GM23248 (cell line): ENCODE results near the gene ATP8A2. TPM values are rescaled to one million over a fixed set of nuclear protein-coding genes. Genes with fewer than 3 reads are reported as not detected.

Source experiments
- DNase-seq: peaks from one replicate; pipeline ENCODE4 v3.0.0-alpha.2; 2015
- H2AFZ ChIP-seq: fragments of 200-600 bp; sonication (generic); 2 replicates; pipeline ENCODE4 v1.6.1; 2016; ENCODE audit warnings: antibody characterized with exemption
- H3F3A ChIP-seq: fragments of 200-600 bp; sonication (generic); 2 replicates; pipeline ENCODE4 v1.6.1; 2016; ENCODE audit warnings: mild to moderate bottlenecking, antibody characterized with exemption, mixed run types; ENCODE audit not compliant: insufficient read depth
- H3K27ac ChIP-seq: fragments of 200-600 bp; sonication (generic); 2 replicates; pipeline ENCODE4 v1.5.1; 2016; ENCODE audit warnings: mild to moderate bottlenecking
- H3K27me3 ChIP-seq: fragments of 200-600 bp; sonication (generic); replicated peaks from 2 replicates; pipeline ENCODE4 v1.6.1; 2016; ENCODE audit warnings: mild to moderate bottlenecking; ENCODE audit not compliant: insufficient read depth
- H3K36me3 ChIP-seq: fragments of 200-600 bp; sonication (generic); 2 replicates; pipeline ENCODE4 v1.6.1; 2016; ENCODE audit warnings: low read depth, mild to moderate bottlenecking
- H3K4me1 ChIP-seq: fragments of 200-600 bp; sonication (generic); 2 replicates; pipeline ENCODE4 v1.6.1; 2016; ENCODE audit warnings: mild to moderate bottlenecking; ENCODE audit not compliant: insufficient read depth
- H3K4me2 ChIP-seq: fragments of 200-600 bp; sonication (generic); one replicate; pipeline ENCODE4 v1.6.1; 2016; ENCODE audit warnings: mild to moderate bottlenecking; ENCODE audit not compliant: unreplicated experiment
- H3K4me3 ChIP-seq: fragments of 200-600 bp; sonication (generic); 2 replicates; pipeline ENCODE4 v1.5.1; 2016; ENCODE audit warnings: mild to moderate bottlenecking
- H3K79me2 ChIP-seq: fragments of 200-600 bp; sonication (generic); 2 replicates; pipeline ENCODE4 v1.6.1; 2016; ENCODE audit warnings: mild to moderate bottlenecking; ENCODE audit not compliant: insufficient read depth
- H3K9ac ChIP-seq: fragments of 200-600 bp; sonication (generic); 2 replicates; pipeline ENCODE4 v1.6.1; 2016; ENCODE audit warnings: mild to moderate bottlenecking
- H3K9me2 ChIP-seq: fragments of 200-600 bp; sonication (generic); 2 replicates; pipeline ENCODE4 v1.6.1; 2016; ENCODE audit warnings: mixed run types, mild to moderate bottlenecking, moderate library complexity; ENCODE audit not compliant: insufficient read depth
- H3K9me3 ChIP-seq: fragments of 200-600 bp; sonication (generic); one replicate; pipeline ENCODE4 v1.6.1; 2017; ENCODE audit warnings: low read depth
- H4K20me1 ChIP-seq: fragments of 200-600 bp; sonication (generic); 2 replicates; pipeline ENCODE4 v1.6.0; 2016; ENCODE audit not compliant: insufficient read depth
- EZH2 ChIP-seq: fragments of 200-600 bp; sonication (generic); IDR thresholded peaks from 2 replicates; pipeline ENCODE4 v1.6.1; 2018; ENCODE audit warnings: antibody characterized with exemption, mild to moderate bottlenecking; ENCODE audit not compliant: insufficient read depth, poor library complexity, severe bottlenecking
- EZH2phosphoT487 ChIP-seq: fragments of 200-600 bp; sonication (generic); IDR thresholded peaks from 2 replicates; pipeline ENCODE4 v1.6.1; 2018; ENCODE audit warnings: antibody characterized with exemption, moderate library complexity, mild to moderate bottlenecking, low read depth; ENCODE audit not compliant: insufficient read depth
- WGBS, 2 experiments: methylation state at CpG; one replicate each; pipeline ENCODE4 v1.1.6; 2015 to 2017; ENCODE audit warnings: low lambda C conversion rate in 2 of 2, low coverage in 1 of 2; ENCODE audit errors: missing lambda C conversion rate in 2 of 2; 5-methylcytosine and 5-hydroxymethylcytosine counted together
- in situ Hi-C: fragments of 300-500 bp; cut with MboI; formaldehyde crosslinking; loops from 2 replicates; pipeline ENCODE4 v1.15.0; 2020
- polyA plus RNA-seq: library from polyadenylated mRNA; unstranded; fragments of >200 nt; fragmentation: Nextera tagmentation; extraction: Ambion mirVana; gene quantifications from 2 replicates; pipeline ENCODE4 v1.2.1, GENCODE V29; 2016
- total RNA-seq: library from RNA; depleted of rRNA; stranded (reverse); fragments of >200 nt; shearing (Covaris generic); gene quantifications from 2 replicates; pipeline ENCODE4 v1.2.3, GENCODE V29; 2014

Gene ATP8A2
- total and polyA plus RNA-seq, 2 experiments from 2014 or later, result under 0.01 to 0.05 TPM

- Histone ChIP-seq H3K4me3 (no peak overlapping the region), H3F3A (no peaks in the 10 kb centered on the region), H3K27me3 (peaks cover 21% of the 10 kb centered on the region), H3K9me3 (no peaks in the 10 kb centered on the region), H3K4me1 (no peaks in the 10 kb centered on the region), H2AFZ (no peak overlapping the region), H3K36me3 (no peaks in the 10 kb centered on the region), H3K4me2 (no peak overlapping the region), H3K9ac (no peak overlapping the region), H3K9me2 (no peaks in the 10 kb centered on the region), H3K79me2 (no peaks in the 10 kb centered on the region), H4K20me1 (no peaks in the 10 kb centered on the region), H3K27ac (no peak overlapping the region)
- 31 to 50% methylated on average over 2 of the region's 2 CpGs for WGBS, 2 experiments
- TF ChIP-seq EZH2phosphoT487 (no peak), EZH2 (no peak)
- in situ Hi-C loops, result no loop called here
- no peak for DNase-seq
These were observed 493.6 kb downstream of the ATP8A2 start for GRCh38 chr13:25865391-25865790.

- TF ChIP-seq EZH2phosphoT487, result no peak
- TF ChIP-seq EZH2, result no peak
- in situ Hi-C loops, result no loop called here
- Histone ChIP-seq H3K9me3 (no peaks in the 10 kb centered on the region), H4K20me1 (no peaks in the 10 kb centered on the region), H3K4me3 (no peak overlapping the region), H2AFZ (no peak overlapping the region), H3F3A (no peaks in the 10 kb centered on the region), H3K27me3 (peaks cover 21% of the 10 kb centered on the region), H3K27ac (no peak overlapping the region), H3K36me3 (no peaks in the 10 kb centered on the region), H3K4me2 (no peak overlapping the region), H3K9me2 (no peaks in the 10 kb centered on the region), H3K79me2 (no peaks in the 10 kb centered on the region), H3K4me1 (no peaks in the 10 kb centered on the region), H3K9ac (no peak overlapping the region)
- no peak for DNase-seq
These were observed 495.3 kb downstream of the ATP8A2 start for GRCh38 chr13:25867038-25867437.

- Histone ChIP-seq H2AFZ (no peak overlapping the region), H3K27me3 (peaks cover 21% of the 10 kb centered on the region), H3F3A (no peaks in the 10 kb centered on the region), H3K36me3 (no peaks in the 10 kb centered on the region), H3K79me2 (no peaks in the 10 kb centered on the region), H3K9me2 (no peaks in the 10 kb centered on the region), H3K4me1 (no peaks in the 10 kb centered on the region), H3K9ac (no peak overlapping the region), H3K27ac (no peak overlapping the region), H3K4me3 (no peak overlapping the region), H3K9me3 (no peaks in the 10 kb centered on the region), H3K4me2 (no peak overlapping the region), H4K20me1 (no peaks in the 10 kb centered on the region)
- WGBS, 2 experiments, result 42 to 45% methylated on average over 5 of the region's 5 CpGs
- no peak for DNase-seq
- TF ChIP-seq EZH2phosphoT487, result no peak
- in situ Hi-C loops, result no loop called here
These were observed 496.7 kb downstream of the ATP8A2 start for GRCh38 chr13:25868490-25868889.

GRCh38 chr13:25869941-25870340, 498.2 kb downstream of the ATP8A2 start:
- Histone ChIP-seq H3K79me2 (no peaks in the 10 kb centered on the region), H3F3A (no peaks in the 10 kb centered on the region), H3K27me3 (peaks cover 10% of the 10 kb centered on the region), H3K4me3 (no peak overlapping the region), H3K9me2 (no peaks in the 10 kb centered on the region), H3K9ac (no peak overlapping the region), H4K20me1 (no peaks in the 10 kb centered on the region), H3K27ac (no peak overlapping the region), H3K36me3 (no peaks in the 10 kb centered on the region), H2AFZ (no peak overlapping the region), H3K9me3 (no peaks in the 10 kb centered on the region), H3K4me1 (no peaks in the 10 kb centered on the region), H3K4me2 (no peak overlapping the region)
- TF ChIP-seq EZH2 (no peak), EZH2phosphoT487 (no peak)
- WGBS, 2 experiments, result 14 to 17% methylated on average over 12 of the region's 12 CpGs
- no peak for DNase-seq
- in situ Hi-C loops, result no loop called here

- DNase-seq, result no peak
- Histone ChIP-seq H3K9ac (no peak overlapping the region), H3K9me3 (no peaks in the 10 kb centered on the region), H3K27ac (no peak overlapping the region), H3K4me1 (no peaks in the 10 kb centered on the region), H3K27me3 (peaks cover 2% of the 10 kb centered on the region; the same call in 1 of the 2 replicates), H3K79me2 (no peaks in the 10 kb centered on the region), H3F3A (no peaks in the 10 kb centered on the region), H3K4me2 (no peak overlapping the region), H2AFZ (no peak overlapping the region), H3K36me3 (no peaks in the 10 kb centered on the region), H3K9me2 (no peaks in the 10 kb centered on the region), H3K4me3 (no peak overlapping the region), H4K20me1 (no peaks in the 10 kb centered on the region)
- TF ChIP-seq EZH2 (no peak), EZH2phosphoT487 (no peak)
- in situ Hi-C loops, result no loop called here
- 61 to 63% methylated on average over 10 to 11 of the region's 11 CpGs for WGBS, 2 experiments
These were observed 499.8 kb downstream of the ATP8A2 start for GRCh38 chr13:25871389-25872125.
